PC-3 (cell line): ENCODE measurements around the gene ACP4. TPM values are rescaled to one million over a fixed set of nuclear protein-coding genes. Genes with fewer than 3 reads are reported as not detected.
"Not testable (repeated sequence)": the region's sequence is repeated elsewhere in the genome, so short reads cannot be mapped to it uniquely, and the experiment has no call there.

Source experiments
- ATAC-seq: fragments of 200-7000 bp; cut with Tn5 transposase; 2 replicates; pipeline ENCODE4 v1.9.1; 2020; ENCODE audit warnings: mild to moderate bottlenecking, moderate library complexity
- BruUV-seq: library from RNA; stranded (reverse); fragments of 400-500 nt; replicated peaks from 2 replicates; lab custom pipeline; 2021; lab: Mats Ljungman, UMichigan
- CTCF ChIA-PET: fragments of 300-600 bp; sonication (Branson Sonifier 250); formaldehyde crosslinking; loops from one replicate; lab custom pipeline; 2022; ENCODE audit warnings: antibody characterized with exemption; lab: Charles Lee
- POLR2A ChIA-PET: fragments of 300-600 bp; sonication (Branson Sonifier 250); formaldehyde crosslinking; loops from one replicate; lab custom pipeline; 2022; ENCODE audit warnings: antibody characterized with exemption; ENCODE audit not compliant: unreplicated experiment; lab: Charles Lee
- DNase-seq: peaks from one replicate; pipeline ENCODE4 v3.0.0-alpha.2; 2015
- H2AFZ ChIP-seq: fragments of 300-600 bp; sonication (generic); 2 replicates; pipeline ENCODE4 v1.6.0; 2016; ENCODE audit warnings: antibody characterized with exemption, low read length
- H3F3A ChIP-seq: fragments of 300-600 bp; sonication (generic); one replicate; pipeline ENCODE4 v1.6.0; 2017; ENCODE audit warnings: antibody characterized with exemption, low read length, control low read depth, mild to moderate bottlenecking; ENCODE audit not compliant: unreplicated experiment
- H3K27ac ChIP-seq: fragments of 300-600 bp; sonication (generic); 2 replicates; pipeline ENCODE4 v1.5.1; 2016; ENCODE audit warnings: mild to moderate bottlenecking, low read length
- H3K27me3 ChIP-seq: fragments of 300-600 bp; sonication (generic); 2 replicates; pipeline ENCODE4 v1.6.1; 2016; ENCODE audit warnings: low read length, mixed read lengths
- H3K36me3 ChIP-seq: fragments of 300-600 bp; sonication (generic); 2 replicates; pipeline ENCODE4 v1.6.1; 2016; ENCODE audit warnings: low read depth, mixed run types, low read length, mixed read lengths
- H3K4me1 ChIP-seq: fragments of 300-600 bp; sonication (generic); 2 replicates; pipeline ENCODE4 v1.5.1; 2016; ENCODE audit warnings: low read length; ENCODE audit not compliant: insufficient read depth
- H3K4me2 ChIP-seq: fragments of 300-600 bp; sonication (generic); 2 replicates; pipeline ENCODE4 v1.6.0; 2016; ENCODE audit warnings: low read length
- H3K4me3 ChIP-seq: fragments of 300-600 bp; sonication (generic); 2 replicates; pipeline ENCODE4 v1.5.1; 2016; ENCODE audit warnings: mild to moderate bottlenecking, low read length, mixed read lengths
- H3K79me2 ChIP-seq: fragments of 300-600 bp; sonication (generic); 2 replicates; pipeline ENCODE4 v1.6.1; 2017; ENCODE audit warnings: low read length, mixed read lengths
- H3K9ac ChIP-seq: fragments of 300-600 bp; sonication (generic); 2 replicates; pipeline ENCODE4 v1.6.0; 2016; ENCODE audit warnings: mild to moderate bottlenecking, low read length
- H3K9me2 ChIP-seq: fragments of 300-600 bp; sonication (generic); replicated peaks from 2 replicates; pipeline ENCODE4 v1.6.1; 2016; ENCODE audit warnings: mixed run types, low read length, mixed read lengths
- H3K9me3 ChIP-seq: fragments of 300-600 bp; sonication (generic); 2 replicates; pipeline ENCODE4 v1.6.1; 2016; ENCODE audit warnings: low read length, mixed read lengths
- H4K20me1 ChIP-seq: fragments of 300-600 bp; sonication (generic); 2 replicates; pipeline ENCODE4 v1.6.1; 2016; ENCODE audit warnings: low read length, mixed read lengths
- CTCF ChIP-seq: fragments of 300-600 bp; sonication (generic); conservative IDR thresholded peaks from 2 replicates; pipeline ENCODE4 v1.5.1; 2017; ENCODE audit warnings: antibody characterized with exemption, low read depth, mild to moderate bottlenecking, low read length
- EZH2 ChIP-seq: fragments of 300-600 bp; sonication (generic); IDR thresholded peaks from one replicate; pipeline ENCODE4 v1.6.1; 2017; ENCODE audit warnings: antibody characterized with exemption, mild to moderate bottlenecking, low read length; ENCODE audit not compliant: unreplicated experiment
- EZH2phosphoT487 ChIP-seq: fragments of 300-600 bp; sonication (generic); IDR thresholded peaks from 2 replicates; pipeline ENCODE4 v1.6.1; 2018; ENCODE audit warnings: mild to moderate bottlenecking, antibody characterized with exemption, low read length, borderline replicate concordance
- intact Hi-C: fragments of 100-400 bp; cut with micrococcal nuclease; formaldehyde crosslinking; loops from 2 replicates; pipeline ENCODE4 v1.9.0; 2023
- total RNA-seq: library from RNA; depleted of rRNA; stranded (reverse); fragments of >200 nt; gene quantifications from 2 replicates; pipeline ENCODE4 v1.2.3, GENCODE V29; 2014

The ACP4 gene
- total RNA-seq, 1 experiment from 2014 or later: not detected

- intact Hi-C loops: loop anchor here (5.0 kb wide), 1 partner anchor 244 kb away; no protein-coding TSS in a partner anchor
Observed at GRCh38 chr19:50780753-50781435, 9.3 kb upstream of the ACP4 start.

GRCh38 chr19:50783848-50784152, 6.4 kb upstream of the ACP4 start:
- DNase-seq: not testable (repeated sequence)
- intact Hi-C loops: loop anchor here (1.0 to 5.0 kb wide), 7 partner anchors 59 to 426 kb away; no protein-coding TSS in a partner anchor

More at GRCh38 chr19:50780753-50781435, 9.3 kb upstream of the ACP4 start:
- no peak overlapping the region for H3K9ac ChIP-seq
- H3K9me3 ChIP-seq: no peaks in the 10 kb centered on the region
- ATAC-seq (no peak), DNase-seq (no peak)
- H3K27ac ChIP-seq: no peak overlapping the region
- H3K27me3 ChIP-seq: peaks cover 59% of the 10 kb centered on the region
- no peak overlapping the region for H3K4me2 ChIP-seq
- ChIA-PET CTCF (interaction anchor here (0.5 to 1.6 kb wide), 4 partner anchors 56 to 312 kb away, joined by 3 to 13 read pairs (median 4); no protein-coding TSS in a partner anchor), POLR2A (no interaction called here)
- no peaks in the 10 kb centered on the region for H3K9me2 ChIP-seq
- H3F3A ChIP-seq: no peaks in the 10 kb centered on the region
- 0 out of 2 replicates have a peak, but pooled peaks cover 3% of the 10 kb centered on the region for H3K4me1 ChIP-seq
- H3K79me2 ChIP-seq: no peaks in the 10 kb centered on the region
- TF ChIP-seq CTCF (no peak), EZH2 (no peak), EZH2phosphoT487 (no peak)
- H4K20me1 ChIP-seq: no peaks in the 10 kb centered on the region
- BruUV-seq: no TSS peak
- no peak overlapping the region for H3K4me3 ChIP-seq
- H3K36me3 ChIP-seq: no peaks in the 10 kb centered on the region
- H2AFZ ChIP-seq: no peak overlapping the region

GRCh38 chr19:50784710-50785109, 5.5 kb upstream of the ACP4 start:
- no peaks in the 10 kb centered on the region for H3K79me2 ChIP-seq
- TF ChIP-seq EZH2 (no peak), CTCF (no peak), EZH2phosphoT487 (no peak)
- H3K9me3 ChIP-seq: no peaks in the 10 kb centered on the region
- POLR2A ChIA-PET: no interaction called here
- no peaks in the 10 kb centered on the region for H3K9me2 ChIP-seq
- H3K27ac ChIP-seq: no peak overlapping the region
- H3K36me3 ChIP-seq: no peaks in the 10 kb centered on the region
- no peaks in the 10 kb centered on the region for H3F3A ChIP-seq
- H3K4me3 ChIP-seq: no peak overlapping the region
- no TSS peak for BruUV-seq
- 0 out of 2 replicates have a peak, but pooled peaks cover 3% of the 10 kb centered on the region for H3K4me1 ChIP-seq
- ATAC-seq (no peak), DNase-seq (no peak)
- no peak overlapping the region for H2AFZ ChIP-seq
- H4K20me1 ChIP-seq: no peaks in the 10 kb centered on the region
- no peak overlapping the region for H3K9ac ChIP-seq
- CTCF ChIA-PET: interaction anchor here (0.6 to 1.9 kb wide), 2 partner anchors 137 to 263 kb away, joined by 5 read pairs; no protein-coding TSS in a partner anchor
- peaks cover 26% of the 10 kb centered on the region for H3K27me3 ChIP-seq
- intact Hi-C loops: loop anchor here (5.0 kb wide), 1 partner anchor 247 kb away; no protein-coding TSS in a partner anchor
- H3K4me2 ChIP-seq: no peak overlapping the region

More at GRCh38 chr19:50783848-50784152, 6.4 kb upstream of the ACP4 start:
- H3K79me2 ChIP-seq, BruUV-seq, H4K20me1 ChIP-seq, H3K27ac ChIP-seq, H3K4me3 ChIP-seq, H3K4me2 ChIP-seq, H3K36me3 ChIP-seq, H3F3A ChIP-seq, H3K4me1 ChIP-seq, ATAC-seq, H3K9ac ChIP-seq, H2AFZ ChIP-seq, H3K9me3 ChIP-seq, POLR2A ChIA-PET, H3K9me2 ChIP-seq: not testable (repeated sequence)
- CTCF ChIA-PET: interaction anchor here (0.6 to 1.9 kb wide), 11 partner anchors 53 to 874 kb away, joined by 3 to 14 read pairs (median 4); no protein-coding TSS in a partner anchor
- peaks cover 36% of the 10 kb centered on the region for H3K27me3 ChIP-seq
